Endothelial cell of umbilical vein (primary cell): Measurements from ENCODE around the gene CRYL1. TPM values are rescaled to one million over a fixed set of nuclear protein-coding genes. Genes with fewer than 3 reads are reported as not detected.

Source experiments
- BruUV-seq: library from RNA; stranded (reverse); fragments of 400-500 nt; replicated peaks from 2 replicates; lab custom pipeline; 2021; lab: Mats Ljungman, UMichigan
- CTCF ChIA-PET: fragments of 300-600, 350-600 bp; sonication (Branson Sonifier 250); formaldehyde crosslinking; loops from one replicate; lab custom pipeline; 2021; ENCODE audit warnings: antibody characterized with exemption, inconsistent platforms; lab: Charles Lee
- POLR2A ChIA-PET: fragments of 300-600, 350-600 bp; sonication (Branson Sonifier 250); formaldehyde crosslinking; loops from one replicate; lab custom pipeline; 2021; ENCODE audit warnings: antibody characterized with exemption, inconsistent platforms; lab: Charles Lee
- DNase-seq: peaks from one replicate; pipeline ENCODE4 v3.0.0-alpha.2; 2011; ENCODE audit warnings: low read depth, low spot score
- FAIRE-seq: peaks from 2 replicates; lab custom pipeline; 2011; peaks lifted over from hg19 to GRCh38; lab: Jason Lieb, UNC
- H2AFZ ChIP-seq: 2 replicates; pipeline ENCODE4 v1.6.0; 2012; ENCODE audit warnings: low read depth, low read length, control low read depth, inconsistent platforms
- H3K27ac ChIP-seq: 2 replicates; pipeline ENCODE4 v1.5.1; 2011; ENCODE audit warnings: low read depth, mild to moderate bottlenecking, control low read depth, low read length, moderate library complexity; ENCODE audit not compliant: insufficient read depth
- H3K27me3 ChIP-seq, 2 experiments: 2 replicates each; pipeline versions ENCODE4 v1.6.0 to v1.6.1; 2011; ENCODE audit warnings: low read length in 2 of 2, mixed read lengths in 1 of 2; ENCODE audit not compliant: control insufficient read depth in 2 of 2, insufficient read depth in 2 of 2
- H3K36me3 ChIP-seq, 2 experiments: 2 replicates in 1 of 2; 3 replicates in 1 of 2; pipeline ENCODE4 v1.5.1; 2011; ENCODE audit warnings: low read length in 2 of 2, mild to moderate bottlenecking in 1 of 2, moderate library complexity in 1 of 2; ENCODE audit not compliant: control insufficient read depth in 2 of 2, insufficient read depth in 2 of 2; ENCODE audit errors: extremely low read depth in 1 of 2
- H3K4me1 ChIP-seq: 3 replicates; pipeline ENCODE4 v1.5.1; 2011; ENCODE audit warnings: mild to moderate bottlenecking, low read length; ENCODE audit not compliant: control insufficient read depth, insufficient read depth; ENCODE audit errors: extremely low read depth
- H3K4me2 ChIP-seq: 2 replicates; pipeline ENCODE4 v1.6.1; 2011; ENCODE audit warnings: low read length, control low read depth, mixed read lengths; ENCODE audit not compliant: insufficient read depth
- H3K4me3 ChIP-seq, 3 experiments: fragments of 200-600 bp in 1 of 3; sonication (generic), shearing (Covaris generic) in 1 of 3; replicated peaks in 1 of 3; 2 replicates each; pipeline ENCODE4 v1.5.1; 2011 to 2016; ENCODE audit warnings: control low read depth in 3 of 3, low read length in 3 of 3, mild to moderate bottlenecking in 2 of 3, inconsistent platforms in 1 of 3, low read depth in 1 of 3, moderate library complexity in 1 of 3; ENCODE audit not compliant: insufficient read depth in 1 of 3
- H3K79me2 ChIP-seq: 2 replicates; pipeline ENCODE4 v1.6.0; 2012; ENCODE audit warnings: low read length, inconsistent platforms; ENCODE audit not compliant: control insufficient read depth, insufficient read depth
- H3K9ac ChIP-seq: replicated peaks from 2 replicates; pipeline ENCODE3; 2011; ENCODE audit warnings: low read length, control low read depth; ENCODE audit not compliant: insufficient read depth; ENCODE audit errors: extremely low read depth
- H3K9me1 ChIP-seq: replicated peaks from 3 replicates; pipeline ENCODE4 v1.6.0; 2011; ENCODE audit warnings: mild to moderate bottlenecking, low read length; ENCODE audit not compliant: control insufficient read depth, insufficient read depth; ENCODE audit errors: extremely low read depth
- H3K9me3 ChIP-seq: replicated peaks from 2 replicates; pipeline ENCODE4 v1.5.1; 2012; ENCODE audit warnings: low read length, inconsistent platforms; ENCODE audit not compliant: control insufficient read depth, insufficient read depth
- H4K20me1 ChIP-seq: replicated peaks from 2 replicates; pipeline ENCODE3; 2011; ENCODE audit warnings: mild to moderate bottlenecking, low read length; ENCODE audit not compliant: control insufficient read depth, insufficient read depth; ENCODE audit errors: extremely low read depth
- CTCF ChIP-seq, 2 donors: IDR thresholded peaks; 1 replicate in 1 of 2; 2 replicates in 1 of 2; pipeline ENCODE4 v1.5.1; 2011; ENCODE audit warnings: low read length in 2 of 2, mild to moderate bottlenecking in 2 of 2, moderate library complexity in 2 of 2, control low read depth in 1 of 2, inconsistent platforms in 1 of 2, low read depth in 1 of 2; ENCODE audit not compliant: insufficient read depth in 1 of 2; ENCODE audit errors: extremely low read depth in 1 of 2
- FOS ChIP-seq: IDR thresholded peaks from 2 replicates; pipeline ENCODE4 v1.6.1; 2011; ENCODE audit warnings: mild to moderate bottlenecking, low read length, moderate library complexity, borderline replicate concordance; ENCODE audit not compliant: insufficient read depth
- GATA2 ChIP-seq: IDR thresholded peaks from 2 replicates; pipeline ENCODE4 v1.7.0; 2011; ENCODE audit warnings: low read depth, mild to moderate bottlenecking, moderate library complexity, mixed read lengths, low read length; ENCODE audit not compliant: insufficient read length, insufficient read depth
- JUN ChIP-seq: IDR thresholded peaks from 2 replicates; pipeline ENCODE4 v1.6.1; 2011; ENCODE audit warnings: borderline replicate concordance, low read depth; ENCODE audit not compliant: insufficient read length, insufficient read depth
- POLR2A ChIP-seq: IDR thresholded peaks from 2 replicates; pipeline ENCODE4 v1.6.1; 2012; ENCODE audit warnings: low read depth, mild to moderate bottlenecking, control low read depth, low read length
- POLR2AphosphoS5 ChIP-seq: IDR thresholded peaks from 2 replicates; pipeline ENCODE4 v1.6.1; 2012; ENCODE audit warnings: low read depth, mild to moderate bottlenecking, control low read depth, low read length, moderate library complexity; ENCODE audit not compliant: insufficient read depth
- dilution Hi-C: fragments of 300-500 bp; cut with MboI; formaldehyde crosslinking; loops from one replicate; pipeline ENCODE4 v1.15.0; 2019; ENCODE audit warnings: low sequenced_read_pairs; ENCODE audit not compliant: extremely low pct_ligation_motif_present
- intact Hi-C: fragments of 100-400 bp; cut with micrococcal nuclease; formaldehyde crosslinking; loops from one replicate; pipeline ENCODE4 v1.10.0; 2022
- polyA plus RNA-seq, 4 experiments: library from polyadenylated mRNA; depleted of rRNA in 3 of 4; stranded (reverse) in 3 of 4; unstranded in 1 of 4; fragments of >200 nt; gene quantifications; 2 replicates each; pipeline versions ENCODE4 v1.2.1 to v1.2.3, GENCODE V29; 2011 to 2012; ENCODE audit warnings: missing spikeins in 1 of 4
- total RNA-seq: library from RNA; stranded (reverse); gene quantifications from 2 replicates; pipeline ENCODE4 v1.2.3, GENCODE V29; 2021

The CRYL1 gene
- total and polyA plus RNA-seq, 2 donors (not counting 3 experiments of a cell fraction or from before 2014, with no cell fraction given), result 13.9 to 39.0 TPM

- H2AFZ ChIP-seq, result no peak overlapping the region
- H4K20me1 ChIP-seq, result no peaks in the 10 kb centered on the region
- H3K79me2 ChIP-seq, result no peaks in the 10 kb centered on the region
- no peaks in the 10 kb centered on the region for H3K9me1 ChIP-seq
- CTCF ChIA-PET, result no interaction called here
- H3K4me1 ChIP-seq, result no peaks in the 10 kb centered on the region
- dilution Hi-C loops, result no loop called here
- POLR2A ChIA-PET, result no interaction called here
- H3K27ac ChIP-seq, result no peak overlapping the region
- H3K4me2 ChIP-seq, result no peak overlapping the region
- no peaks in the 10 kb centered on the region for H3K27me3 ChIP-seq
- TF ChIP-seq POLR2A (no peak), POLR2AphosphoS5 (no peak), FOS (no peak), CTCF (IDR thresholded peaks at IDR 0.05; ENCODE audit: extremely low read depth in 1 of 2, insufficient read depth in 1 of 2, low read depth in 1 of 2, low read length in 2 of 2) (no peak), GATA2 (no peak), JUN (no peak)
- H3K9ac ChIP-seq, result no peak overlapping the region
- H3K36me3 ChIP-seq, result no peaks in the 10 kb centered on the region
- intact Hi-C loops, result no loop called here
- H3K4me3 ChIP-seq, result no peak overlapping the region
- FAIRE-seq (no peak), DNase-seq (no peak)
- no TSS peak for BruUV-seq
- no peaks in the 10 kb centered on the region for H3K9me3 ChIP-seq
Measured at GRCh38 chr13:20387441-20387971, 138.2 kb downstream of the CRYL1 start.
